Kidney tubule cell (primary cell): ENCODE data around the gene ITGB4.
"Not testable (repeated sequence)": the region's sequence is repeated elsewhere in the genome, so short reads cannot be mapped to it uniquely, and the experiment has no call there.

ENCODE experiments used
- DNase-seq: peaks from one replicate; pipeline ENCODE4 v3.0.0-alpha.2; 2018; ENCODE audit warnings: low spot score

The ITGB4 gene

DNA sequence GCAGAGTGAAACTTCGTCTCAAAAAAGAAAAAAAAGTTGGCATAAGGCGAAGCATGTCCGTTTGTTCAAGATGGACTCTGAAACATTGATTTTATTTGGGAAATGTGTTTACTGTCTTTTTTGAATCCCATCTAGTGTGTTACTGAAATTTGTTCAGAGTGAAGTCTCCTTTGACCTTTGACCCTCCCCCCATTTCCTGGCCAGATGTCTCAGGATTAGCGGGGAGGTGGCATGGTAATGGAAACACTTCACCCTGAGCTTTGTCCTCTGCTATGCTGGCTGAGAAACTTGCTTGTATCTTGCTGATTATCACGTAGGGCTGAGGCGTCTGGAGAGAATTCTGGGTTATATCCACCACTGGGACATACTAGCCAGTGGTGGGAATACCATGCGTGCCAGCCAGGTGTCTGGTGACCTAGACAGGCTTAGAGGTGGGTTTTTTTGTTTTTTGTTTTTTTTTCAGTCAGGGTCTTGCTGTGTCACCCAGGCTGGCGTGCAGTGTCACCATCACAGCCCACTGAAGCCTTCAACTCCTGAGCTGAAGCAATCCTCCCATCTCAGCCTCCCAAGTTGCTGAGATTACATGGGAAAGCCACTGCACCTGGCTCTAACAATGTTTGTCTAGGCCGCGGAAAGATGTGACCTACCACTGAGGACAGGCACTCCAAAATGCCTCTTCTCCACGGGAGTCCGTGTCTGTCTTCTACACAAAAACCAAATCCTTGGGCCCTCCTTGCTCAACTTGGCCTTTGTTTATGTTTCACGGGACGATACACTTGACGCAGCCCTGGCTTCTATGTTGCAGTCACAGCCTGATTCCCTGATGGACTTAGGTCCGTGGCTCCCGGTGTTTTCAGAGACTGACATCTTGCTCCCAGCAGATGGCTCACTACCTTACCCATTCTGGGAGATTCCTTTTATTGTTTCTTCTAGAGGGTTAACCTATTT is 50.3 kb downstream of the ITGB4 start:
- peak; percentile 40 for DNase-seq

DNA sequence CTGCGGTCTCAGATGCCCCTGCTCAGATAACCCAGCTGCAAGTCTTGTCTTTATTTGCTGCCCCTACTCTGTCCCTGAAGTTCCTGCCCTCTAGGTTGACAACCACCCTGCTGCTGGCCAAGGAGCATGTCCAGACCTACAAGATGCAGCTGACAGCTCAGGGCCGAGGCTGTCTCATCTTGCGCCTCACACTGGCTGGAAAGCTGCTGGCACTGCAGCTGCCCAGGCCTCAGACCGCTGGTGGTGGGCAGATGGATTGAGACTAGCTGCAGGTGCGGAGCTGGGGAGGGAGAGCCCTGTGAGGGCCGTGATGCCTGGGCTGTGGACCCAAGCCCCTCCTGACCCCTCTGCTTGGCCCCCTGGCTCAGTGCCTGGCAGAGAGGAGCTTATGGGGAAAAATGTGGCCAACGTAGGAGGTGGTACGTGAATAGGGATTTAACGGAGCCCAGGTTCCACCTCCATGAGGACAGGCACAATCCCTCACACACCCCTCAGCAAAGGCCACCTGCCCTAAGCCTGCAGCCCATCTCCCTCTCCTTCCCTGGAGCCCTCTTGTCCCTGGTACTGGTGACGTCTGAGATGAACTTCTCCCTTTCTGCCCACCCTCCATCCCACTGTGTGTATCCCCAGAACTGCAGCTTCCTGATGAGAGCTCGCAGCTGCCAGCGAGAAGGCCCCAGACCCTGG is 52.0 kb downstream of the ITGB4 start:
- DNase-seq = no peak

DNA sequence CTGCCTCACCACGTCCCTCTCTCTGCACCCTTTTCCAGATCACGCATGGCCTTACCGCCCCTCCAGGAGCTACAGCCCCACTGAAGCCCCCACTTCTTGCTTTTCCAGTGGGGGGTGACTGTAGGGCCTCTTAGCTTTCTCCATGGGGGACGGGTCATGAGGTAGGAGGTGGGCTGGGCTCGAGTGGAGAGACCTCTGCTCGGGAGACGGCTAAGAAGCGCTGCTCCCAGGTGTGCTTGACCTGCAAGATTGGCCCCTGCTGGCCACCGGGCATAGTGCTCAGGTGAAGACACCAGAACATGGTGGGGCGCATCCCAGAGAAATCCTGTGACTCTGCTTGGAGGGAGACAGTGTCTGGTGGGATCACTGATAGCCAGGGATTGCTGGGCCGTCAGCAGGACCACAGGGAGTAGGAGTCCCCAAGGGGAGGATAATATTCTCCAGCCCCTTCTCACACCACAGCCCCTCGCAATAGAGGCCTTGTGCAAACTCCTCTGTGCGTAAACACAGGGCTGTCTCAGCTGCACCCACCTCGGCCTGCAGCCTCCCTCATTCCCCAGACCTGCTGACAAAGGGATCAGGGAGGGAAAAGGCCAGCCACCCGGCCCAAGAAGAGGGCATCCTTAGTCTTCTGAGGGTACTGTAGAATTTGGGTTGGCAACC is 52.7 kb downstream of the ITGB4 start:
- no peak for DNase-seq

GRCh38 chr17:75774471-75774990 is 53.3 kb downstream of the ITGB4 start:
- DNase-seq = no peak

DNA sequence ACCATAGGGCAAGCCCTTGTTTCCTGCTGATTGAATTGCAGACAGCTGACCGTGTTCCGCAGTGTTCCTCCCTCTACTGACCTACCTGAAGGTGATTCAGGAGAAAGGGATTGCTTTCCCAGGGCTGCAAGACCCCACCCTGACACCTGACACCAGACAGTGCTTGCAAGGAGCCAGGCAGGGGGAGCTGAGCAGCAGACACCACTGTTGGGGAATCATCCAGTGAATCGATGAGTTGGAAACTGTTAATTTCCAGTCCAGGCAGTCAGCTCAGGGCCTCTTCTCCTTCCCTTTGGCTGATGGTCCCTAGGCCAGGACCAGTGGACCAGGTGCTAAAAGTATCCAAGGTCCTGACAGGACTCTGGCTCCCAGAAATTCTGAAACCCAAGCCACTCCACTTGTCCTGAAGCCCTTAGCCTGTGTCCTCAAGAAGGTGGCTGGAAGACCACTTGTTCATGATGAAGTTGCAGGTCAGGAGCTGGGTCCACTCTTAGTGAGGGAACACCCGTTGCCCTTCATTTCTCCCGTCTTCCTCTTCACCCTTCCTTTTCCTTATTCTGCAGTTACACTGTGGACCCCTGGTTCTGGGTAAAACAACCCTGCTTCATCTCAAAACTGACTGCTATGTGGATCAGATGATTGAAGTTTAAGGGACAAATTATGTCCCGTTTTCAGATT is 53.9 kb downstream of the ITGB4 start:
- DNase-seq = peak; percentile 81

DNA sequence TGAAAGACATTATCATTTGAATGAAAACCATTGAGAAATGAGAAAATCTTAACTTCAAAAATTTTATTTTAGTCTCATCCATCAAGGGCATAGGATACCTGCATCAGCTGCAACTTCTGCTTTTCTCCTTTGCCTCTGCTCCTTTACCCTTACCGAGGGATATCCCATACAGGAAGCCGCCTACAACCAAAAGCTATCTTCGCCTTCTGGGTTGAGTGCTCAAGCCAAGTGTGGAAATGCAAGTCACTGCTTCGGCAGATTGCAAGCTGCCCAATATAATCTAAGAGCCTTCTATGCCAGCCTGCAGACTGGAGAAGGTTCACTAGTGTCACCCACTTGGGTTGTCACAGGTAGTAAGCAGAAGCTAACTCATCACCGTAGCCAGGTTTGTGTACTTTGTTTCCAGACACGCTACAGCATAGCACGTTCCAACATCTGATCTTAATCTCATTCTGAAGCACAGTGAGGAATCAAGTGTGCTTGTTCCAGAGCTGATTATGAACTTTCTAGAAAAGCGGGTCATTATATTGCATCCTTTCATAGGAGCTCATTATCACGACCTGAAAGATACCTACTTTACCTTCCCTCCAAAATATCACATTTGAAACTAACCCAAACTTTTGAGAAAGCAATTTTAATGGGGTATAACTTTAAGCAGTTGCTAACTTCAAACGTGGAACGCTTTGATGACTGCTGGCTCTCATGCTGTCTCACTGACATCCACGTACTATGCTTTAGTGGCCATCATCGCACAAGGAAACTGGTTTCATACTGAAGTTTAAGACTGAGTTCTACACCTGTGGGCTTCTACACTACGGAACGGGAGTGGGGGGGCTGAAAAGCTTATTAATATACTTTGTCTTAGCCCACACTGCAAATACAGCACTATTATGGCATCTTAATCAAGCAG is 55.4 kb downstream of the ITGB4 start:
- DNase-seq = peak; percentile 56

- DNase-seq = no peak
Observed at GRCh38 chr17:75777296-75777922, 56.1 kb downstream of the ITGB4 start.

DNA sequence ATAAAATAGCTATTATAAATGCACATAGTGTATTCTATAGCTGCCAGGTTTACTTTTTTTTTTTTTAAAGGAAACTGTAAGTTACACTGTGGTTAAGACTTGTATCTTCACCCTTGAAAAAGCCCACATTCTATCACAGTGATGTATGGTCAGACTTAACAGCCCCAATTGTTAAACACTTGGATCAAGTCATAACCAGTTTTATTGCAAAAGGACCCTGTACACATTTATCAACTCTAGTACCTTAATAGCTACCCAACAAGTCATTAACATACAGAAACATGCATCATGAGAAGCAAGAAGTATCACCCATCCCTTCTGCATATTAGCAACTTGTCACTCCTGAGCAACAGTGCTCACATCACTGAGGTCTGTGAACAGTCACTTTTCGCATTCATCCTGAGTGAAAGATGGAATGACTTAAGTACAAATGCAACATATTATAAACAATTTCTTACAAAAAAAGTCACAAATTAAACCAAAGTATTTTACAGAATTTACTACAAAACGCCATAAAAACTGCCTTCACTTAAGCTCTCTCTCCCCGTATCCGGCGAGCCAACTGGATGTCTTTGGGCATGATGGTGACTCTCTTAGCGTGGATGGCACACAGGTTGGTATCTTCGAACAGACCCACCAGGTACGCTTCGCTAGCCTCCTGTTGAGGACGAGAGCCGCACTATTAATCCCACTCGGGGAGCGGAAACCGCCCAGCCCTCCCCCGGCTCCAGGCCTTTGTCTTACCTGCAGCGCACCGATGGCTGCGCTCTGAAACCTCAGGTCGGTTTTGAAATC is 57.0 kb downstream of the ITGB4 start:
- DNase-seq = not testable (repeated sequence)

GRCh38 chr17:75778861-75779249 is 57.6 kb downstream of the ITGB4 start:
- no peak for DNase-seq

- peak; percentile 100 for DNase-seq
Observed at GRCh38 chr17:75779250-75779986, 58.2 kb downstream of the ITGB4 start.

DNA sequence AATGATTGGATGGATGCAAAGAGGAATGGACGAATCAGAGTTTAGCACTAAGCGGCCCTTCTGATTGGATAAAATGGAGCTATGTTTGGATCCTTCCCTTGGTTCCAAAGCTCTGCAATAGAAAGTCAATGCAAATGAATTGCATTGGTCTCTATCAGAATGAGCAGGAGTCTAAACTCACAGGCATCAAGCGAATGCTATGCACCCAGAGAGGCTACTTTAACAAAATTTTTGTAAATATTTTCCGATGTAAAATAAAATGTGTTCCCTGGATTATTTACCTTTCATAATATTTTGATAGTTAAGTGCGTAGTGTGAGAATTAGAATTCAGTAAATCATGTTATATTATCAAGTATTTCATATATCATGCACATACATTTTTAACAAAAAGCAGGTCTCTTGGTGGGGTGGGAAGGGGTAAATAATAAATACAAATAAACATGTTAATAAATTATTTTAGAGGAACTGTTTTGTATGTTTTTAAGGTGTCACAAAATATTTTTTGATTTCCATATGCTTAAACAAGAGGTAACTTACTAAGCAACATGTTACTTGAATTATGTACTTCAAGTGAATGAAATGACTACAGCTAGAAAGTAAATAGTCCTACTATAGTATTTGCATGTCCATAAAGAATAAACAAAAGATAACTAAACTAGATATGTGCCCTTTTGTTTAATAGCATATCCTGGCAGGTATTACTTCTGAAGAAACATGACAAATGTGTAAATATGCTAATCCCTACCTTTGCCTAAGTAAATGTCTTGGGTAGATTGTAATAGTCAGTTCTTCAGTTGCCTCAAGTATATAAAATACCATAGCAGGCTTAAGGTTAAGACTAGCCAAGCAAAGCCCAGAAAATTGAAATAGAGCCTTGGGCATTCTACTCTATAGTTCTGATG is 59.0 kb downstream of the ITGB4 start:
- no peak for DNase-seq

DNA sequence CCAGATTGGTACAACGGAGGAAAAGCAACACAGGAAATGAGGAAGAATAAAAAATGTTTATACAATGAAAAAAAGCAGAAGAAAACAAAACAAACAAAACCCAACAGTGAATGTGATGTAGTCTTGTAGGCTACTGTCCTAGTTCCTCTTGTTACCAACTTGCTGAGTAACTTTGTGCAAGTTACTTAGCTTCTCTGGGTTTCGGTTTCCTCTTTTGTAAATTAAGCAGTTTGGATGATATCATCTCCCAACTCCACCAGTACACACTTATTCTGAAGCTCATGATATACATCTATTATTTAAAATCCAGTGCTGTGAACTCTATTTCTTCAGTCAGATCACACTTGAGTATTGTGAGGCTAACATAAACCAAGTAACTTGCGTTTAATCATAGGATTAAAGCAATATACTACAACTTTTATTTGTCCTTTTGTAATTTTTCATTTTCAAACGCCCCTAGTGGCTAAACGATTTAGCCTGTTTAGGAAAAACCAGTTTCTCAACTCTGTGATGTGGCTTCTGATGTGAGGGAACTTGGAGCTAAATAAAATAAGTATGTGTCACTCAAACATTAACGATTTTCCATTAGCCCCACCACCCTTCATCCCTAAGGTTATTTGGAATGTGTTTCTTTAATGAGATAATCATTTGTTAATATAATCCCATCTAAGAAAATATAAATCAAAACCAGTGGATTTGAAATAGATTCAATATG is 62.0 kb downstream of the ITGB4 start:
- DNase-seq = peak; percentile 79

GRCh38 chr17:75783803-75784472 is 62.7 kb downstream of the ITGB4 start:
- no peak for DNase-seq

GRCh38 chr17:75784473-75785015 is 63.3 kb downstream of the ITGB4 start, which contains the start of gene UNK:
UNK (plus strand) TSS chr17:75784806; CDS start chr17:75784881, 75 bp downstream.
- peak; percentile 99 for DNase-seq

DNA sequence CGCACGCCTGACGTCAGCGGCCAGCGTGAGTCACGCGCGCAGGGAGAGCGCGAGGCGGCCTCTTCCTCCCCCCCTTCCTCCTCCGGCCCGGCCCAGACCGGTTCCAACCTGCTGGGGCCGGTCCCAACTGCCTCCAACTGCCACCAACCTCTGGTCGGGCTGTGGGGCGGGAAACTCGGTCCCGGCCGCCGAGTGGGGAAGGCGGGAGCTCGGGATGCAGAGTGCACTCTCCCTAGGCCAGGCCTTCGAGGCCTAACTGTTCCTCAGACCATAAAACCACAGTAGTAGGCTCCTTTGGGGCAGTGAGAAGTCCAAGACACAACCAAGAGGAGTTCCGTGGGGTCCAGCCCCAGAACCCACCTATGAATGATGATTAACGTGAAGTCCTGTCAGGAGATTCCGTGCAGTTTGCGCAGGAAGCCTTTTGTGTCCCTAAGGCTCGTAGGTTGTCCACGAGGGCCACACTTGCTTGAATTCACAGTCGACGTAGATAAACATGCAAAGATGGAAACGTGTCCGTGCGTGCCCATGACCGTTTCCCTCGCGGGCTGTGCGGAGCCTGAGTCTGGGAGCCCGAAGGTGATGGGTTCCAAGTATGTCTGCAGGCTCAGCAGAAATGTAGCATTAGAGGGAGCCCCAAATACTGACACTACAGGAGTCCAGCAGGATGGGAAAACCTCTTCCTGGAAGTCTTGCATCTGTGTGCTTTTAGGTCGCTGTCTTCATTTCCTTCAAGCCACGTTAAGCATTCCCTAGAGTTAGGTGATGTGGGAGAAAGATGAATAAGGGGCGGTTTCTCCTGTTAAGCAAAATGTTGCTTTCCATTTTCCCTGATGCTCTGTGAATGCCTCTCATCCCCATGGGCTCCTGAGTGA is 64.0 kb downstream of the ITGB4 start:
- peak; percentile 93 for DNase-seq
